GM12878 (cell line): ENCODE results near the gene SLC9A3. TPM values are rescaled to one million over a fixed set of nuclear protein-coding genes. Genes with fewer than 3 reads are reported as not detected.

Experiments
- ATAC-seq: fragments of 200-7000 bp; cut with Tn5 transposase; 3 replicates; pipeline ENCODE4 v1.9.1; 2020; ENCODE audit warnings: mild to moderate bottlenecking, moderate library complexity
- BruUV-seq: library from RNA; stranded (reverse); fragments of 400-500 nt; replicated peaks from 2 replicates; lab custom pipeline; 2021; lab: Mats Ljungman, UMichigan
- CTCF ChIA-PET: fragments of 300-600 bp; sonication (Branson Sonifier 250); formaldehyde crosslinking; extraction: SDS; loops from one replicate; lab custom pipeline; 2021; ENCODE audit warnings: inconsistent platforms; lab: Yijun Ruan, JAX
- POLR2A ChIA-PET: fragments of 350-600 bp; formaldehyde crosslinking; extraction: SDS; loops from one replicate; lab custom pipeline; 2021; ENCODE audit warnings: inconsistent platforms; lab: Charles Lee
- RAD21 ChIA-PET: fragments of 300-600 bp; sonication (Branson Sonifier 250); formaldehyde crosslinking; loops from one replicate; lab custom pipeline; 2023; ENCODE audit warnings: antibody characterized with exemption; ENCODE audit not compliant: unreplicated experiment; lab: Charles Lee
- SMC1A ChIA-PET: fragments of 300-600 bp; sonication (Branson Sonifier 250); formaldehyde crosslinking; loops from one replicate; lab custom pipeline; 2023; ENCODE audit not compliant: unreplicated experiment, uncharacterized antibody; lab: Charles Lee
- DNase-seq: peaks from one replicate; pipeline ENCODE4 v3.0.0-alpha.2; 2011; ENCODE audit warnings: low read depth, low spot score
- FAIRE-seq: peaks from 3 replicates; lab custom pipeline; 2011; peaks lifted over from hg19 to GRCh38; lab: Jason Lieb, UNC
- H2AFZ ChIP-seq: 2 replicates; pipeline ENCODE4 v1.6.0; 2011; ENCODE audit warnings: low read depth, low read length, control low read depth; ENCODE audit not compliant: control insufficient read depth
- H3K27ac ChIP-seq: 2 replicates; pipeline ENCODE4 v1.5.1; 2011; ENCODE audit warnings: control low read depth; ENCODE audit not compliant: control insufficient read depth, insufficient read depth
- H3K27me3 ChIP-seq, 2 experiments: replicated peaks in 1 of 2; 2 replicates each; pipeline versions ENCODE4 v1.6.0 to v1.6.1; 2011; ENCODE audit warnings: low read length in 1 of 2; ENCODE audit not compliant: control insufficient read depth in 2 of 2, insufficient read depth in 2 of 2
- H3K36me3 ChIP-seq, 2 experiments: 2 replicates each; pipeline ENCODE4 v1.5.1; 2011; ENCODE audit warnings: low read length in 1 of 2; ENCODE audit not compliant: control insufficient read depth in 2 of 2, insufficient read depth in 2 of 2
- H3K4me1 ChIP-seq: 2 replicates; pipeline ENCODE4 v1.6.1; 2011; ENCODE audit warnings: mild to moderate bottlenecking, low read length, moderate library complexity, mixed read lengths; ENCODE audit not compliant: control insufficient read depth, insufficient read depth
- H3K4me2 ChIP-seq: 2 replicates; pipeline ENCODE4 v1.6.0; 2011; ENCODE audit warnings: control low read depth; ENCODE audit not compliant: control insufficient read depth, insufficient read depth
- H3K4me3 ChIP-seq: fragments of 200-600 bp; sonication (generic); 2 replicates; pipeline ENCODE4 v1.5.1; 2016
- H3K79me2 ChIP-seq: 2 replicates; pipeline ENCODE4 v1.6.0; 2011; ENCODE audit warnings: low read length; ENCODE audit not compliant: control insufficient read depth, insufficient read depth
- H3K9ac ChIP-seq: 2 replicates; pipeline ENCODE4 v1.8.0; 2011; ENCODE audit warnings: low read length, control low read depth, mixed read lengths; ENCODE audit not compliant: control insufficient read depth, insufficient read depth
- H3K9me3 ChIP-seq: replicated peaks from 3 replicates; pipeline ENCODE4 v1.5.1; 2011; ENCODE audit warnings: mild to moderate bottlenecking, low read length; ENCODE audit not compliant: control insufficient read depth, insufficient read depth
- H4K20me1 ChIP-seq: 2 replicates; pipeline ENCODE4 v1.6.0; 2011; ENCODE audit not compliant: control insufficient read depth, insufficient read depth
- ATF3 ChIP-seq: IDR thresholded peaks from 2 replicates; pipeline ENCODE4 v1.6.1; 2011; ENCODE audit warnings: low read depth, mild to moderate bottlenecking, low read length, moderate library complexity, borderline replicate concordance; ENCODE audit errors: extremely low read depth
- CBFB ChIP-seq: IDR thresholded peaks from 2 replicates; pipeline ENCODE4 v1.6.1; 2016; ENCODE audit warnings: antibody characterized with exemption, low read depth
- HCFC1 ChIP-seq: fragments of 150-350 bp; IDR thresholded peaks from 2 replicates; pipeline ENCODE4 v1.6.1; 2014; ENCODE audit warnings: low read length
- HDGF ChIP-seq: fragments of 450-650 bp; IDR thresholded peaks from 2 replicates; pipeline ENCODE4 v1.6.1; 2016; ENCODE audit warnings: antibody characterized with exemption
- MTA3 ChIP-seq: IDR thresholded peaks from 2 replicates; pipeline ENCODE4 v1.6.1; 2012; ENCODE audit warnings: low read length, inconsistent platforms, borderline replicate concordance
- RUNX3 ChIP-seq: IDR thresholded peaks from 2 replicates; pipeline ENCODE4 v1.6.1; 2012; ENCODE audit warnings: low read length, inconsistent platforms
- SPI1 ChIP-seq: IDR thresholded peaks from 2 replicates; pipeline ENCODE4 v1.6.1; 2011; ENCODE audit warnings: low read depth, mild to moderate bottlenecking, low read length, moderate library complexity, borderline replicate concordance; ENCODE audit not compliant: insufficient read depth
- SREBF2 ChIP-seq: IDR thresholded peaks from 2 replicates; pipeline ENCODE4 v1.6.1; 2012; ENCODE audit warnings: mild to moderate bottlenecking, low read length
- SUZ12 ChIP-seq: fragments of 200-600 bp; sonication (generic); IDR thresholded peaks from one replicate; pipeline ENCODE4 v1.6.1; 2018; ENCODE audit warnings: antibody characterized with exemption, mild to moderate bottlenecking; ENCODE audit not compliant: unreplicated experiment
- ZBTB11 ChIP-seq: fragments of 450-650 bp; formaldehyde crosslinking; IDR thresholded peaks from 2 replicates; pipeline ENCODE4 v1.5.0; 2022; ENCODE audit warnings: mild to moderate bottlenecking, missing genetic modification characterization
- ZBTB4 ChIP-seq: fragments of 450-650 bp; formaldehyde crosslinking; IDR thresholded peaks from 2 replicates; pipeline ENCODE4 v1.4.0; 2022; ENCODE audit warnings: mild to moderate bottlenecking, moderate library complexity
- ZBTB40 ChIP-seq: fragments of 450-650 bp; IDR thresholded peaks from 2 replicates; pipeline ENCODE4 v1.6.1; 2016; ENCODE audit warnings: mild to moderate bottlenecking, moderate library complexity, borderline replicate concordance
- WGBS: methylation state at CpG from one replicate; pipeline ENCODE4 v1.1.6; 2016; ENCODE audit warnings: low lambda C conversion rate; ENCODE audit not compliant: insufficient replicate concordance, insufficient coverage; ENCODE audit errors: missing lambda C conversion rate; 5-methylcytosine and 5-hydroxymethylcytosine counted together
- in situ Hi-C: fragments of 300-500 bp; cut with MboI; formaldehyde crosslinking; loops from 9 replicates; pipeline ENCODE4 v1.14.3; 2018; ENCODE audit warnings: mixed read lengths
- intact Hi-C: fragments of 100-400 bp; cut with micrococcal nuclease; formaldehyde crosslinking; loops from one replicate; pipeline ENCODE4 v1.14.2; 2022; ENCODE audit not compliant: unreplicated experiment
- polyA plus RNA-seq, 11 experiments: library from polyadenylated mRNA; depleted of rRNA in 4 of 11; unstranded in 6 of 11; stranded (reverse) in 5 of 11; fragments of >200 nt; fragmentation: Nextera tagmentation in 4 of 11; fragmentation: Illumina TruSeq in 1 of 11; extraction: Ambion mirVana in 4 of 11; extraction: Trizol in 1 of 11; gene quantifications; 1 replicate in 1 of 11; 2 replicates in 10 of 11; pipeline versions ENCODE4 v1.2.1 to v1.2.3, GENCODE V29; 2011 to 2016; ENCODE audit warnings: inconsistent platforms in 2 of 11, missing spikeins in 2 of 11, low read depth in 1 of 11
- total RNA-seq, 4 experiments: library from RNA; depleted of rRNA in 3 of 4; stranded (reverse); fragments of >200 nt in 3 of 4; fragmentation: Illumina TruSeq in 1 of 4; extraction: Trizol in 1 of 4; gene quantifications; 2 replicates each; pipeline versions ENCODE4 v1.2.1 to v1.2.3, GENCODE V29; 2013 to 2021

SLC9A3 gene
- total and polyA plus RNA-seq, 10 of the 15 experiments (the other 5 are each of a cell fraction or from before 2014, with no cell fraction given) = 0.04 to 5.2 (median 2.3) TPM; not detected in 1

- Histone ChIP-seq H3K27me3 (peaks cover 4 to 8% of the 10 kb centered on the region in 2 experiments; a peak in 3 of 4 replicates), H3K36me3 (no peaks in the 10 kb centered on the region), H3K79me2 (no peaks in the 10 kb centered on the region), H3K27ac (no peak overlapping the region), H3K4me2 (no peak overlapping the region), H3K4me1 (peaks cover 17% of the 10 kb centered on the region), H2AFZ (no peak overlapping the region), H3K4me3 (no peak overlapping the region), H3K9ac (no peak overlapping the region), H4K20me1 (peaks cover 2% of the 10 kb centered on the region; the same call in 1 of the 2 replicates), H3K9me3 (no peaks in the 10 kb centered on the region)
- ATAC-seq = no peak
- BruUV-seq = no TSS peak
- 65% methylated on average over 24 of the region's 24 CpGs for WGBS
- CTCF ChIA-PET = no interaction called here
- no peak for FAIRE-seq
- TF ChIP-seq ATF3 = no peak
- TF ChIP-seq RUNX3 = no peak
- TF ChIP-seq ZBTB40 = no peak
- no peak for TF ChIP-seq ZBTB4 (CRISPR knock-in tag)
- no peak for TF ChIP-seq ZBTB11 (CRISPR knock-in tag)
- no peak for TF ChIP-seq MTA3
- no peak for TF ChIP-seq SUZ12
- no peak for TF ChIP-seq HDGF
- no peak for TF ChIP-seq SREBF2
- TF ChIP-seq CBFB = no peak
- no peak for TF ChIP-seq HCFC1
- TF ChIP-seq SPI1 = no peak
- intact Hi-C loops = no loop called here
- SMC1A ChIA-PET = no interaction called here
- POLR2A ChIA-PET = no interaction called here
- in situ Hi-C loops = no loop called here
- RAD21 ChIA-PET = no interaction called here
- DNase-seq = no peak
These were observed 9.2 kb upstream of the SLC9A3 start for GRCh38 chr5:533243-533954.
